ENCODE data around the gene ROMO1.
"Not testable (repeated sequence)": the region's sequence is repeated elsewhere in the genome, so short reads cannot be mapped to it uniquely, and the experiment has no call there.

ROMO1 gene

GRCh38 chr20:35731862-35732643 lies 32.8 kb downstream of the ROMO1 start:
- no peak for DNase-seq

- DNase-seq, result no peak
Measured at GRCh38 chr20:35732644-35732982, 33.4 kb downstream of the ROMO1 start.

- DNase-seq, result no peak
Measured at GRCh38 chr20:35734374-35734773, 35.2 kb downstream of the ROMO1 start.

GRCh38 chr20:35734777-35735649 lies 35.8 kb downstream of the ROMO1 start:
- no peak for DNase-seq

GRCh38 chr20:35735826-35736470 lies 36.7 kb downstream of the ROMO1 start:
- DNase-seq, result no peak

GRCh38 chr20:35737865-35738333 lies 38.7 kb downstream of the ROMO1 start:
- DNase-seq, result no peak

- DNase-seq, result no peak
Measured at GRCh38 chr20:35738410-35739179, 39.4 kb downstream of the ROMO1 start.

GRCh38 chr20:35739294-35740163 lies 40.3 kb downstream of the ROMO1 start:
- DNase-seq, result peak; percentile 55

GRCh38 chr20:35741892-35742740 lies 42.9 kb downstream of the ROMO1 start, which contains the start of gene RBM39:
TSS of gene RBM39 (minus strand) at chr20:35742260. CDS start at chr20:35740874, 1,386 bp downstream.
- peak; percentile 100 for DNase-seq

- peak; percentile 61 for DNase-seq
Measured at GRCh38 chr20:35742741-35743523, 43.7 kb downstream of the ROMO1 start.

- DNase-seq, result peak; percentile 55
Measured at GRCh38 chr20:35743693-35744491, 44.7 kb downstream of the ROMO1 start.

- DNase-seq, result not testable (repeated sequence)
Measured at GRCh38 chr20:35744492-35744841, 45.3 kb downstream of the ROMO1 start.

Measured in activated CD4-positive, alpha-beta T cell treated with anti-CD3 and anti-CD28 coated beads, Interleukin-2, Interleukin-6, amounts not matched to agents 100 ng/mL and 50 ng/mL, durations not matched to agents 16 hours and 8 hours (primary cell).